ENCODE data around the gene ZSWIM5.
A peak's percentile ranks its signal among the peaks of the same experiment; 100 is the strongest.

Gene ZSWIM5

GRCh38 chr1:45010855-45011811, 195.3 kb downstream of the ZSWIM5 start, which contains the start of gene HECTD3 (continued):
- TF ChIP-seq ZNF624 (tag by site-specific recombination; IDR thresholded peaks at IDR 0.05), result no peak
- TF ChIP-seq KLF17 (tag by site-specific recombination; IDR thresholded peaks at IDR 0.05), result peak; percentile 71; the same call in 1 of the 2 replicates
- TF ChIP-seq BCL11A (tag by site-specific recombination; IDR thresholded peaks at IDR 0.05; ENCODE audit: low read depth), result peak; percentile 28; the same call in 1 of the 2 replicates
- TF ChIP-seq ZBTB21 (tag by site-specific recombination; IDR thresholded peaks at IDR 0.05), result no peak
- no peak for TF ChIP-seq ZNF48 (tag by site-specific recombination; IDR thresholded peaks at IDR 0.05)
- 0 out of 2 replicates have a peak, but pooled peaks have one; percentile 67 for TF ChIP-seq REPIN1 (tag by site-specific recombination; IDR thresholded peaks at IDR 0.05; ENCODE audit: low read depth)

GRCh38 chr1:45009956-45010854, 196.2 kb downstream of the ZSWIM5 start:
- peaks cover 0 to 67% of the 10 kb centered on the region in 2 experiments; a peak in 1 of 3 replicates for H3K36me3 ChIP-seq (ENCODE audit: control insufficient read depth in 2 of 2, insufficient read depth in 1 of 2, low read length in 2 of 2)
- ChIA-PET CTCF (interaction anchor here (0.5 to 12.0 kb wide), 14 partner anchors 18 to 486 kb away, joined by 3 to 304 read pairs (median 4); partner anchors contain the start of gene TESK2), POLR2A (interaction anchor here (0.6 to 5.7 kb wide), 20 partner anchors 7 to 739 kb away, joined by 3 to 83 read pairs (median 12); partner anchors contain the start of genes BTBD19, CCDC163, EIF2B3 and MMACHC)
- H3K4me3 ChIP-seq (ENCODE audit: low read depth, low read length), result peak overlapping the region; percentile 84
- H3K27ac ChIP-seq (ENCODE audit: extremely low read depth, low read depth, low read length), result no peak overlapping the region; the same call in 1 of the 2 replicates
- no peaks in the 10 kb centered on the region for H3K4me1 ChIP-seq (ENCODE audit: control insufficient read depth, insufficient read depth, low read length)
- H3K9me3 ChIP-seq (ENCODE audit: control insufficient read depth, insufficient read depth, low read depth, low read length), result no peaks in the 10 kb centered on the region
- peak; percentile 76 for TF ChIP-seq ZBTB17 (tag by site-specific recombination; IDR thresholded peaks at IDR 0.05)
- TF ChIP-seq ZNF155 (tag by site-specific recombination; IDR thresholded peaks at IDR 0.05), result no peak
- no peak for TF ChIP-seq ZNF223 (tag by site-specific recombination; IDR thresholded peaks at IDR 0.05)
- TF ChIP-seq ZBTB6 (tag by site-specific recombination; IDR thresholded peaks at IDR 0.05), result no peak
- peak; percentile 63; the same call in 1 of the 2 replicates for TF ChIP-seq HIC1 (tag by site-specific recombination; IDR thresholded peaks at IDR 0.05)
- no peak for TF ChIP-seq ZNF704 (tag by site-specific recombination; IDR thresholded peaks at IDR 0.05)
- no peak for TF ChIP-seq ZNF426 (tag by site-specific recombination; IDR thresholded peaks at IDR 0.05)
- no peak; the same call in 1 of the 2 replicates for TF ChIP-seq BCL11A (tag by site-specific recombination; IDR thresholded peaks at IDR 0.05; ENCODE audit: low read depth)
- TF ChIP-seq ZNF747 (tag by site-specific recombination; IDR thresholded peaks at IDR 0.05), result no peak
- no peak for TF ChIP-seq KLF7 (tag by site-specific recombination; IDR thresholded peaks at IDR 0.05; ENCODE audit: borderline replicate concordance)
- TF ChIP-seq ZNF175 (tag by site-specific recombination; IDR thresholded peaks at IDR 0.05), result no peak
- TF ChIP-seq ZNF529 (tag by site-specific recombination; IDR thresholded peaks at IDR 0.05; ENCODE audit: insufficient replicate concordance), result no peak
- no peak for TF ChIP-seq HOXA7 (CRISPR knock-in tag; IDR thresholded peaks at IDR 0.05; ENCODE audit: borderline replicate concordance)
- peak; percentile 97 for TF ChIP-seq ZNF394 (tag by site-specific recombination; IDR thresholded peaks at IDR 0.05; ENCODE audit: borderline replicate concordance)
- TF ChIP-seq PRDM6 (tag by site-specific recombination; IDR thresholded peaks at IDR 0.05), result no peak
- no peak for TF ChIP-seq ZNF266 (tag by site-specific recombination; IDR thresholded peaks at IDR 0.05; ENCODE audit: low read depth)
- no peak for TF ChIP-seq ZNF488 (tag by site-specific recombination; IDR thresholded peaks at IDR 0.05)
- TF ChIP-seq ZNF19 (tag by site-specific recombination; IDR thresholded peaks at IDR 0.05; ENCODE audit: low read depth), result no peak
- no peak for TF ChIP-seq ZNF677 (tag by site-specific recombination; IDR thresholded peaks at IDR 0.05)

Measured in HEK293 (cell line).